SK-N-SH (cell line): ENCODE data around the gene TBPL1. TPM values are rescaled to one million over a fixed set of nuclear protein-coding genes. Genes with fewer than 3 reads are reported as not detected.

Experiments
- CTCF ChIA-PET: fragments of 300-600, 350-600 bp; formaldehyde crosslinking; extraction: SDS; loops from one replicate; lab custom pipeline; 2021; lab: Yijun Ruan, JAX
- POLR2A ChIA-PET: fragments of 350-600 bp; sonication (Branson Sonifier 250); formaldehyde crosslinking; extraction: SDS; loops from one replicate; lab custom pipeline; 2020; ENCODE audit warnings: antibody characterized with exemption, inconsistent platforms; lab: Yijun Ruan, JAX
- DNase-seq: peaks from one replicate; pipeline ENCODE4 v3.0.0; 2012
- H2AFZ ChIP-seq: fragments of 200-600 bp; sonication (generic); 2 replicates; pipeline ENCODE4 v1.8.1; 2016; ENCODE audit warnings: antibody characterized with exemption, mild to moderate bottlenecking, low read depth
- H3F3A ChIP-seq: fragments of 200-600 bp; sonication (generic); replicated peaks from 2 replicates; pipeline ENCODE3; 2016; ENCODE audit warnings: antibody characterized with exemption, mild to moderate bottlenecking; ENCODE audit not compliant: insufficient read depth
- H3K27ac ChIP-seq, 2 experiments: fragments of 200-500 bp in 1 of 2; fragments of 200-600 bp in 1 of 2; sonication (Bioruptor generic) in 1 of 2; sonication (generic), shearing (Covaris generic) in 1 of 2; 2 replicates each; pipeline versions ENCODE4 v1.5.1 to v1.6.1; 2014 to 2016; ENCODE audit warnings: low read depth in 2 of 2, inconsistent platforms in 1 of 2, low read length in 1 of 2, mild to moderate bottlenecking in 1 of 2, mixed read lengths in 1 of 2
- H3K27me3 ChIP-seq: fragments of 200-600 bp; sonication (generic), shearing (Covaris generic); 2 replicates; pipeline ENCODE4 v1.6.1; 2016; ENCODE audit warnings: mixed run types; ENCODE audit not compliant: insufficient read depth
- H3K36me3 ChIP-seq, 2 experiments: fragments of 200-500 bp in 1 of 2; fragments of 200-600 bp in 1 of 2; sonication (Bioruptor generic) in 1 of 2; sonication (generic) in 1 of 2; replicated peaks in 1 of 2; 2 replicates each; pipeline versions ENCODE3 to v1.5.1; 2014 to 2016; ENCODE audit warnings: low read length in 1 of 2, mild to moderate bottlenecking in 1 of 2; ENCODE audit not compliant: insufficient read depth in 2 of 2, control insufficient read depth in 1 of 2
- H3K4me1 ChIP-seq, 2 experiments: fragments of 200-500 bp in 1 of 2; fragments of 200-600 bp in 1 of 2; sonication (Bioruptor generic) in 1 of 2; sonication (generic), shearing (Covaris generic) in 1 of 2; 2 replicates each; pipeline versions ENCODE4 v1.5.1 to v1.6.1; 2014 to 2016; ENCODE audit warnings: low read depth in 1 of 2, low read length in 1 of 2, mixed run types in 1 of 2; ENCODE audit not compliant: insufficient read depth in 2 of 2, control insufficient read depth in 1 of 2
- H3K4me2 ChIP-seq: fragments of 200-600 bp; sonication (generic), shearing (Covaris generic); 2 replicates; pipeline ENCODE4 v1.6.1; 2017; ENCODE audit warnings: mixed run types
- H3K4me3 ChIP-seq, 2 experiments: fragments of 200-500 bp in 1 of 2; fragments of 200-600 bp in 1 of 2; sonication (Bioruptor generic) in 1 of 2; sonication (generic), shearing (Covaris generic) in 1 of 2; 2 replicates each; pipeline versions ENCODE4 v1.5.1 to v1.8.1; 2014 to 2016; ENCODE audit warnings: low read depth in 2 of 2, inconsistent platforms in 1 of 2, low read length in 1 of 2, mild to moderate bottlenecking in 1 of 2, mixed read lengths in 1 of 2, moderate library complexity in 1 of 2
- H3K79me2 ChIP-seq: fragments of 200-600 bp; sonication (generic); 2 replicates; pipeline ENCODE4 v1.8.1; 2017; ENCODE audit warnings: mild to moderate bottlenecking; ENCODE audit not compliant: insufficient read depth
- H3K9ac ChIP-seq: fragments of 200-600 bp; sonication (generic); 2 replicates; pipeline ENCODE4 v1.6.1; 2017; ENCODE audit warnings: mixed run types
- H3K9me2 ChIP-seq: fragments of 200-600 bp; sonication (generic); 2 replicates; pipeline ENCODE4 v1.6.1; 2017; ENCODE audit warnings: mixed run types
- H3K9me3 ChIP-seq: fragments of 200-600 bp; sonication (generic); 2 replicates; pipeline ENCODE4 v1.6.1; 2017; ENCODE audit warnings: mixed run types, mild to moderate bottlenecking, moderate library complexity
- H4K20me1 ChIP-seq: fragments of 200-600 bp; sonication (generic); 2 replicates; pipeline ENCODE4 v1.6.1; 2017; ENCODE audit warnings: mild to moderate bottlenecking, mixed run types; ENCODE audit not compliant: insufficient read depth
- CHD2 ChIP-seq: fragments of 150-350 bp; IDR thresholded peaks from 2 replicates; pipeline ENCODE4 v1.6.1; 2018; ENCODE audit warnings: low read length; ENCODE audit not compliant: partially characterized antibody
- GABPA ChIP-seq: IDR thresholded peaks from 2 replicates; pipeline ENCODE4 v1.4.0; 2012; ENCODE audit warnings: low read depth, mild to moderate bottlenecking
- JUND ChIP-seq: IDR thresholded peaks from 2 replicates; pipeline ENCODE4 v1.4.0; 2012
- RAD21 ChIP-seq: IDR thresholded peaks from 2 replicates; pipeline ENCODE4 v1.6.1; 2012; ENCODE audit warnings: mild to moderate bottlenecking, low read length
- SMC3 ChIP-seq: IDR thresholded peaks from 2 replicates; pipeline ENCODE4 v1.6.1; 2012; ENCODE audit warnings: low read depth, low read length, improper control_type of control experiment
- WGBS: methylation state at CpG from one replicate; pipeline ENCODE4 v1.1.6; 2017; ENCODE audit warnings: low lambda C conversion rate; 5-methylcytosine and 5-hydroxymethylcytosine counted together
- polyA plus RNA-seq, 3 experiments: library from polyadenylated mRNA; depleted of rRNA; stranded (reverse); fragments of >200 nt; gene quantifications; 2 replicates each; pipeline ENCODE4 v1.2.3, GENCODE V29; 2012
- TF ChIP-seq, protein P1 (sequence below): IDR thresholded peaks from 2 replicates; pipeline ENCODE4 v1.6.1; 2012; ENCODE audit warnings: mild to moderate bottlenecking, low read depth, low read length, moderate library complexity
- TF ChIP-seq, protein P2 (sequence below): fragments of 200-600 bp; sonication (generic); IDR thresholded peaks from 2 replicates; pipeline ENCODE4 v1.6.1; 2017; ENCODE audit warnings: antibody characterized with exemption, mild to moderate bottlenecking, moderate library complexity

TBPL1 gene
- polyA plus RNA-seq, 1 of the 3 experiments (the other 2 are of a cell fraction): 16.3 TPM

DNA sequence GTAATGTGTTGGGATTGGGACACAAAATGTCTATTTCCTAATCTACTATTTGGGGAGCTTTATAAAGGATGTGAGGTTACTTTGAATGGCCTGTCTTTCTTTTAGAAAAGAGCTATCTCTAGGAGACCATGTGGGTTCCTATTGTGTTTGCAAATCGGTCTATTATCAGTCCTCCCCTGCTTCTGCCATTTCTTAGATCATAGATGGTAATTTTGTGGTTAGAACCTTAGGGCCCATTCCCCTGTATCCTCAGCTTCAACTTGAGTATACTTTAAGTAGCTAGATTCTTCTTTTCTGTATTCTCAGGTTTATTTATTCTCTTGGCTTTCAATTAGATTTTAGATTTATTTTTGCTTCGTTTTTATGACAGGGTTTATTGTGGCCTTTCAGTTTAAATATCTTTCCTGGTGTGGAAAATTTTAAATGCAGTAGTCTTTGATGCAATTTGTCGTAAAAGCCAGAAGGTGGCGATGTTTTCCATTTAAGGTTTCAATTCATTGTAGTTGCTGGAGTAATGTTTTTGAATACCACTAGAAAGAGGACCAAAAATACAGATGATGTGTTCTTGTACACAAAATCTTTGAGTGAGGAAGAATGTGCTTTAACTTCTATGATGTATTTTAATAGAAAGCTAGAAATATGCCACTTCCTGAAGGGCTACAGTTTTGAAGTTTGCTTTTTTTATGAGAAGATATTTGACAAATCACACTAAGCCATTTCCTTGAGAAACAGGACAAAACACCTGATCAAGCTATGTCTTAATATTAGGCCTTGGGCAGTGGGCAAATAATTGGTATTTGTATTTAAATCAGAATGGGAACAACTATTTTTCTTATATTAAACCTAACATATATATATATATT, 20.3 kb downstream of the TBPL1 start:
- H3K4me1 ChIP-seq: peaks cover 6 to 19% of the 10 kb centered on the region in 2 experiments; a peak in 2 of 4 replicates
- H2AFZ ChIP-seq: no peak overlapping the region
- POLR2A ChIA-PET: interaction anchor here (1.9 kb wide), 1 partner anchor 20 kb away, joined by 6 read pairs; the partner anchor contains the start of gene TBPL1
- peak; percentile 56 for TF ChIP-seq SMC3
- TF ChIP-seq, protein P1, sequence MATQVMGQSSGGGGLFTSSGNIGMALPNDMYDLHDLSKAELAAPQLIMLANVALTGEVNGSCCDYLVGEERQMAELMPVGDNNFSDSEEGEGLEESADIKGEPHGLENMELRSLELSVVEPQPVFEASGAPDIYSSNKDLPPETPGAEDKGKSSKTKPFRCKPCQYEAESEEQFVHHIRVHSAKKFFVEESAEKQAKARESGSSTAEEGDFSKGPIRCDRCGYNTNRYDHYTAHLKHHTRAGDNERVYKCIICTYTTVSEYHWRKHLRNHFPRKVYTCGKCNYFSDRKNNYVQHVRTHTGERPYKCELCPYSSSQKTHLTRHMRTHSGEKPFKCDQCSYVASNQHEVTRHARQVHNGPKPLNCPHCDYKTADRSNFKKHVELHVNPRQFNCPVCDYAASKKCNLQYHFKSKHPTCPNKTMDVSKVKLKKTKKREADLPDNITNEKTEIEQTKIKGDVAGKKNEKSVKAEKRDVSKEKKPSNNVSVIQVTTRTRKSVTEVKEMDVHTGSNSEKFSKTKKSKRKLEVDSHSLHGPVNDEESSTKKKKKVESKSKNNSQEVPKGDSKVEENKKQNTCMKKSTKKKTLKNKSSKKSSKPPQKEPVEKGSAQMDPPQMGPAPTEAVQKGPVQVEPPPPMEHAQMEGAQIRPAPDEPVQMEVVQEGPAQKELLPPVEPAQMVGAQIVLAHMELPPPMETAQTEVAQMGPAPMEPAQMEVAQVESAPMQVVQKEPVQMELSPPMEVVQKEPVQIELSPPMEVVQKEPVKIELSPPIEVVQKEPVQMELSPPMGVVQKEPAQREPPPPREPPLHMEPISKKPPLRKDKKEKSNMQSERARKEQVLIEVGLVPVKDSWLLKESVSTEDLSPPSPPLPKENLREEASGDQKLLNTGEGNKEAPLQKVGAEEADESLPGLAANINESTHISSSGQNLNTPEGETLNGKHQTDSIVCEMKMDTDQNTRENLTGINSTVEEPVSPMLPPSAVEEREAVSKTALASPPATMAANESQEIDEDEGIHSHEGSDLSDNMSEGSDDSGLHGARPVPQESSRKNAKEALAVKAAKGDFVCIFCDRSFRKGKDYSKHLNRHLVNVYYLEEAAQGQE: no peak
- peak; percentile 74 for TF ChIP-seq RAD21
- TF ChIP-seq, protein P2, sequence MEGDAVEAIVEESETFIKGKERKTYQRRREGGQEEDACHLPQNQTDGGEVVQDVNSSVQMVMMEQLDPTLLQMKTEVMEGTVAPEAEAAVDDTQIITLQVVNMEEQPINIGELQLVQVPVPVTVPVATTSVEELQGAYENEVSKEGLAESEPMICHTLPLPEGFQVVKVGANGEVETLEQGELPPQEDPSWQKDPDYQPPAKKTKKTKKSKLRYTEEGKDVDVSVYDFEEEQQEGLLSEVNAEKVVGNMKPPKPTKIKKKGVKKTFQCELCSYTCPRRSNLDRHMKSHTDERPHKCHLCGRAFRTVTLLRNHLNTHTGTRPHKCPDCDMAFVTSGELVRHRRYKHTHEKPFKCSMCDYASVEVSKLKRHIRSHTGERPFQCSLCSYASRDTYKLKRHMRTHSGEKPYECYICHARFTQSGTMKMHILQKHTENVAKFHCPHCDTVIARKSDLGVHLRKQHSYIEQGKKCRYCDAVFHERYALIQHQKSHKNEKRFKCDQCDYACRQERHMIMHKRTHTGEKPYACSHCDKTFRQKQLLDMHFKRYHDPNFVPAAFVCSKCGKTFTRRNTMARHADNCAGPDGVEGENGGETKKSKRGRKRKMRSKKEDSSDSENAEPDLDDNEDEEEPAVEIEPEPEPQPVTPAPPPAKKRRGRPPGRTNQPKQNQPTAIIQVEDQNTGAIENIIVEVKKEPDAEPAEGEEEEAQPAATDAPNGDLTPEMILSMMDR: peak; percentile 85
- no peak overlapping the region for H3K9ac ChIP-seq
- H3K4me2 ChIP-seq: no peak overlapping the region
- H3F3A ChIP-seq: peaks cover 9% of the 10 kb centered on the region
- WGBS: 2% methylated on average over 4 of the region's 4 CpGs
- peaks cover 46% of the 10 kb centered on the region; the same call in 1 of the 2 replicates for H3K79me2 ChIP-seq
- H3K9me3 ChIP-seq: no peaks in the 10 kb centered on the region
- no peaks in the 10 kb centered on the region for H3K27me3 ChIP-seq
- no peaks in the 10 kb centered on the region for H3K9me2 ChIP-seq
- peak overlapping the region in 1 of 2 experiments; percentile 1; a peak in 1 of 4 replicates for H3K27ac ChIP-seq
- H3K36me3 ChIP-seq: no peaks in the 10 kb centered on the region
- no peak overlapping the region for H3K4me3 ChIP-seq
- DNase-seq: peak; percentile 47
- CTCF ChIA-PET: interaction anchor here (0.7 to 3.8 kb wide), 44 partner anchors 8 to 134 kb away, joined by 3 to 62 read pairs (median 6); partner anchors contain the start of genes SLC2A12 and TBPL1
- peaks cover 8% of the 10 kb centered on the region; the same call in 1 of the 2 replicates for H4K20me1 ChIP-seq

DNA sequence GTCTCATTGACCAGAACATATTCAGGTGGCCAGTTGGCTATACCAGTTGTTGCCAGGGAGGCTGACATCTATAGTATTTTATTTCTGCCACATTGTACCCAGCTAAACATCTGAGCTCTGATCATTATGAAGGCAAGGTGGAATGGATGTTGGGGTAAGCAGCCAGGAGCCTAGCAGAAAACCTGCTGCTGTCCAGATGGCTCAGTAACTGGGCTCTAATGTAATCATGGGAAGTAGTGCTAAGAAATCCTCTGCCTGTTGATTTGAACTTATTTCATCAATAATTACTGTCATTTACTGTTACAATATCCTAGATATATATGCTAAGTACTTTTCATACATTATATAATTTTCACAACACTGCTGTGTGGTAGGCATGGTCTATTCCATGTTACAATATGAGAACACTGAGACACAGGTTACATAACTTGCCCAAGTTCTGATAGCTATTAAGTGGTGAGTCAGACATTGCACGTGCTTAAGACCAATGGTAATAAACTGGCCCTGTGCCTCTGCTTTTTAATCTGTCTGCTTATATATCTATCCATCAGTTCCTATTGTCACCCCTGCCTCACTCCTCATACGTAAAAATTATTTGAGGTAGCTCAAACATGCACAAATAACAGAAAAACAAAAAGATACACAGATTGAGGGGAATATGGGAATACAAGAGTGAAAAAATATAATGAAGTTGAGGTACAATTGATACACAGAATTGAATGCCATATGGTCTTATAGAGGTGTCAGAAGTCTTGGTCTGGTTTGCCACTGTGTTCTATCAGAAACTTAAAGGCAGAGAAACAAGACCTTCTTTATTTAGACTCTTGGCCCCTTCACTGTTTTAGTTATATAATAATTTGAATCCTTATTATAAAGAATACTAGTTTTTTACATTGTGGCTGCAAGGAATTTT, 25.2 kb downstream of the TBPL1 start:
- peaks cover 8% of the 10 kb centered on the region; the same call in 1 of the 2 replicates for H4K20me1 ChIP-seq
- no peaks in the 10 kb centered on the region for H3K27me3 ChIP-seq
- DNase-seq: peak; percentile 33
- WGBS: 32% methylated on average over 2 of the region's 2 CpGs
- no peaks in the 10 kb centered on the region for H3K9me3 ChIP-seq
- H3K4me2 ChIP-seq: no peak overlapping the region
- no peaks in the 10 kb centered on the region for H3F3A ChIP-seq
- H3K4me1 ChIP-seq: peaks cover 8 to 13% of the 10 kb centered on the region in 2 experiments; a peak in 2 of 4 replicates
- CTCF ChIA-PET: interaction anchor here (0.6 to 3.2 kb wide), 13 partner anchors 12 to 119 kb away, joined by 3 to 21 read pairs (median 3); no protein-coding TSS in a partner anchor
- peak; percentile 15 for TF ChIP-seq CHD2
- TF ChIP-seq JUND: 0 out of 2 replicates have a peak, but pooled peaks have one; percentile 12
- TF ChIP-seq GABPA: no peak
- TF ChIP-seq, all 33 proteins: peak for 2
- Histone ChIP-seq H3K27ac (peak overlapping the region in 1 of 2 experiments; percentile 44; a peak in 1 of 4 replicates), H2AFZ (no peak overlapping the region), H3K79me2 (peaks cover 24% of the 10 kb centered on the region; the same call in 1 of the 2 replicates), H3K9me2 (no peaks in the 10 kb centered on the region), H3K4me3 (no peak overlapping the region), H3K9ac (no peak overlapping the region), H3K36me3 (peaks cover 16 to 24% of the 10 kb centered on the region in 2 experiments)
- POLR2A ChIA-PET: no interaction called here
